Mesenteric fat pad (tissue), 1 donor: ENCODE measurements around the gene TERT. TPM values are rescaled to one million over a fixed set of nuclear protein-coding genes. Genes with fewer than 3 reads are reported as not detected.

Source experiments
- DNase-seq: peaks from one replicate; pipeline ENCODE4 v3.0.0-alpha.2; 2020; ENCODE audit warnings: low spot score
- microRNA-seq: library from miRNA; unstranded; fragments of <30 nt; microRNA quantifications from one replicate; pipeline ENCODE4 v1.2.0, GENCODE V29; 2020; ENCODE audit warnings: borderline number of aligned reads
- total RNA-seq: library from RNA; stranded (reverse); fragmentation: NEBNext Ultra II Directional; extraction: Animal tissue kit (Norgen Biotek cat#: 25700); gene quantifications from one replicate; pipeline ENCODE4 v1.2.1, GENCODE V29; 2021
- donor health status: DM: yes; HTN: yes; CAD: no.

TERT gene
- total RNA-seq, 1 donor from 2014 or later, result not detected

- no peak for DNase-seq
Observed at GRCh38 chr5:1209896-1210776, 84.7 kb downstream of the TERT start.

DNA sequence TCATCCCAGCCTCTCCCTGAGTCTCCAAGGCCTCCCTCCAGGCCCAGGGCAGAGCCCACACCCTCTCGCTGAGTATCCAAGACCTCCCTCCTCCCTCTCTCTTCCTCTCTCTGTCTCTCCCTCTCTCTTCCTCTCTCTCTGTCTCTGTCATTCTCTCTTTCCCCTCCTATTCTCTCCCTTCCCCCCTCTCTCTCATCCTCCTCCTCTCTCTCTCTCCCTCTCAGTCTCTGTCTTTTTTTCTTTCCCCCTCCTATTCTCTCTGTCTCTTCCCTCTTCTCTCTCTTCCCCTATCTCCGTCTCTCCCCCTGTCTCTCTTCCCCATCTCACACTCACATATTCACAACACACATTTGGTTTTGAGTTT lies 85.4 kb downstream of the TERT start:
- no peak for DNase-seq

- DNase-seq, result no peak
Observed at GRCh38 chr5:1208743-1209488, 86.0 kb downstream of the TERT start.

GRCh38 chr5:1208221-1208742 lies 86.6 kb downstream of the TERT start:
- DNase-seq, result no peak

DNA sequence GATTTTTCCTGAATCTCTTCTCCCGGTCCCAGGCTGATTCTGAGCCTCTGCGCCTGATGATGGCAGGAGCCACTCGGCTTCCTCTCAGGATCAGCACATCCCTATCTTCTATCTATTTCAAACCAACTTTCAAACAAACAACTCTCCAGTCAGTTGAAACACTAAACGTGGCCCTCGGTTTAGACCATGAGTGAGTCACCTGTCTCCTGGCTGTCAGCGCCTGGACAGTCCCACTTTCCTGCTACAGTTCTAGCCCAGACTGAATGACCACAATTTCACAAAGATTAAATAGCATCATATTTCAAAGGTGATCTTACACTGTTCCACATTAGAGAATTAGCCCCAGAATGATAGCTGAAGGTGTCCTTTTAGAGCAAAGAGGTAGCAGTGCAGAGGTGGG lies 87.3 kb downstream of the TERT start:
- no peak for DNase-seq

GRCh38 chr5:1206521-1207412 lies 88.1 kb downstream of the TERT start:
- DNase-seq, result no peak

- no peak for DNase-seq
Observed at GRCh38 chr5:1205255-1206180, 89.3 kb downstream of the TERT start.

DNA sequence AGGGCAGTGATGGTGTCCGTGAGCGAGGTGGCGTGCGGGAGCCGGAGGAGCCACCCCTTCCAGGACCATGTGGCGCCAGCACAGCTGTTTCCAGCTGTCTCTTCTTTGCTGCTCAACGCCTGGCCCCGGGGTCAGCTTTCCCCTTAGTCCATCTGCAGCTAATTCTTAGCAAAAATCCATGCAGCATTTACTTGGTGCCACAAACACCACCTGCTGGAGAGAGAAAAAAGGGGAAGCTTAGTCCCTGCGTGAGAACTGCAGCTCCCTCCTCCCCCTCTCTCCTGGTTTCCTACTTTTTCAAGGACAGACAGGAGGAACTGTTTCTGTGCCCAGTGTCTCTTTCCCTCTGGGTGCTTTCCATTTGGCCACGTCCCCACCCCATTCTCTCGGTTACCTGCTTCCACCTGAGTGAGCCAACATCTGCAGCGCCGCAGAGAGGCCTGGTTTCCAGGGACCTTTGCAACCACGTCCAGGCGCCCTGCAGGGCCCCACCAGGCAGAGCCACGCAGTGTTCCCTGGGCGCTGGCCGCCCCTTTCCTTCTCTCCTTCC lies 90.1 kb downstream of the TERT start:
- no peak for DNase-seq

GRCh38 chr5:1203968-1204692 lies 90.7 kb downstream of the TERT start:
- DNase-seq, result peak; percentile 84

GRCh38 chr5:1203311-1203967 lies 91.4 kb downstream of the TERT start:
- peak; percentile 82 for DNase-seq

Small RNA genes lying within 50 kb of the gene (microRNA-seq; reads per million reads assigned to microRNA genes)
- not detected for gene MIR4457

Other genes starting within 250 kb of the TERT start
- 39.4 TPM for gene SLC12A7, start 183.0 kb downstream of the TERT start, total RNA-seq
- 0.32 TPM for gene SLC6A19, start 93.5 kb downstream of the TERT start, total RNA-seq
- not detected for gene SLC6A18, start 69.7 kb downstream of the TERT start, total RNA-seq
- gene CLPTM1L, start 50.0 kb upstream of the TERT start, total RNA-seq, result 112 TPM
- not detected for gene SLC6A3, start 150.4 kb upstream of the TERT start, total RNA-seq
- 45.7 TPM for gene LPCAT1, start 228.9 kb upstream of the TERT start, total RNA-seq